Measurements from ENCODE around the gene ABCC8. TPM values are rescaled to one million over a fixed set of nuclear protein-coding genes. Genes with fewer than 3 reads are reported as not detected.

Gene ABCC8
- total RNA-seq, 1 experiment from 2014 or later, result 2.4 TPM

- Histone ChIP-seq H3K9me3 (ENCODE audit: control insufficient read depth, low read depth, low read length) (no peaks in the 10 kb centered on the region), H2BK120ac (ENCODE audit: low read depth, low read length, poor library complexity, severe bottlenecking) (no peak overlapping the region), H2AFZ (ENCODE audit: low read length) (no peak overlapping the region), H3K14ac (ENCODE audit: insufficient read depth, low read length) (no peak overlapping the region), H3K79me2 (ENCODE audit: insufficient read depth, low read length) (no peaks in the 10 kb centered on the region), H4K20me1 (ENCODE audit: control insufficient read depth, insufficient read depth, insufficient read length) (peaks cover 3% of the 10 kb centered on the region), H3K18ac (ENCODE audit: insufficient read length, low read depth, low read length) (no peak overlapping the region), H4K8ac (replicated peaks; ENCODE audit: insufficient read length, low read depth, low read length) (no peak overlapping the region), H2BK15ac (ENCODE audit: low read depth, low read length) (no peak overlapping the region), H3K56ac (ENCODE audit: insufficient read length, low read depth, low read length) (no peak overlapping the region), H3T11ph (ENCODE audit: low read length) (no peak overlapping the region), H3K27me3 (ENCODE audit: insufficient read depth, low read length) (no peaks in the 10 kb centered on the region), H2BK12ac (ENCODE audit: insufficient read length, low read depth, low read length) (no peak overlapping the region), H3K23me2 (ENCODE audit: insufficient read length, low read depth, low read length, poor library complexity, severe bottlenecking) (no peaks in the 10 kb centered on the region), H3K4me1 (ENCODE audit: insufficient read depth, low read length) (no peaks in the 10 kb centered on the region; the same call in 1 of the 2 replicates), H3K9ac (ENCODE audit: extremely low read depth, insufficient read length, low read length) (no peak overlapping the region), H2BK5ac (ENCODE audit: insufficient read length, low read length) (no peak overlapping the region), H3K4me2 (ENCODE audit: insufficient read depth, insufficient read length, low read length) (no peak overlapping the region), H4K5ac (ENCODE audit: insufficient read length, low read depth, low read length) (no peak overlapping the region), H3K4ac (ENCODE audit: low read depth, low read length) (no peak overlapping the region), H3K23ac (ENCODE audit: insufficient read length, low read depth, low read length) (no peak overlapping the region), H3K79me1 (ENCODE audit: insufficient read depth, low read depth, low read length, poor library complexity, severe bottlenecking) (no peaks in the 10 kb centered on the region), H3K27ac (ENCODE audit: insufficient read length, low read depth, low read length) (no peak overlapping the region), H4K91ac (ENCODE audit: insufficient read length, low read depth, low read length) (no peak overlapping the region), H2AK5ac (ENCODE audit: insufficient read length, low read length) (no peak overlapping the region), H2BK20ac (ENCODE audit: low read depth, low read length, poor library complexity, severe bottlenecking) (no peak overlapping the region)
- Mint-ChIP-seq H3K9me3 (0 out of 5 replicates have a peak, but pooled peaks cover 0 to 3% of the 10 kb centered on the region in 2 experiments), H3K36me3 (ENCODE audit: insufficient read depth in 1 of 3, low read depth in 3 of 3) (peaks cover 7 to 9% (median 8%) of the 10 kb centered on the region in 3 experiments; a peak in 6 of 7 replicates), H3K4me1 (peaks cover 9 to 17% of the 10 kb centered on the region in 2 experiments), H3K27me3 (ENCODE audit: low read depth) (peaks cover 17% of the 10 kb centered on the region), H3K4me3 (no peak overlapping the region), H3K27ac (no peak overlapping the region; a peak in 1 of 7 replicates)
- no peak for DNase-seq
- no CpG with 5 or more reads among the region's 5 CpGs for WGBS (ENCODE audit: extremely low coverage, insufficient read length, low lambda C conversion rate)
- TF ChIP-seq, protein P1, sequence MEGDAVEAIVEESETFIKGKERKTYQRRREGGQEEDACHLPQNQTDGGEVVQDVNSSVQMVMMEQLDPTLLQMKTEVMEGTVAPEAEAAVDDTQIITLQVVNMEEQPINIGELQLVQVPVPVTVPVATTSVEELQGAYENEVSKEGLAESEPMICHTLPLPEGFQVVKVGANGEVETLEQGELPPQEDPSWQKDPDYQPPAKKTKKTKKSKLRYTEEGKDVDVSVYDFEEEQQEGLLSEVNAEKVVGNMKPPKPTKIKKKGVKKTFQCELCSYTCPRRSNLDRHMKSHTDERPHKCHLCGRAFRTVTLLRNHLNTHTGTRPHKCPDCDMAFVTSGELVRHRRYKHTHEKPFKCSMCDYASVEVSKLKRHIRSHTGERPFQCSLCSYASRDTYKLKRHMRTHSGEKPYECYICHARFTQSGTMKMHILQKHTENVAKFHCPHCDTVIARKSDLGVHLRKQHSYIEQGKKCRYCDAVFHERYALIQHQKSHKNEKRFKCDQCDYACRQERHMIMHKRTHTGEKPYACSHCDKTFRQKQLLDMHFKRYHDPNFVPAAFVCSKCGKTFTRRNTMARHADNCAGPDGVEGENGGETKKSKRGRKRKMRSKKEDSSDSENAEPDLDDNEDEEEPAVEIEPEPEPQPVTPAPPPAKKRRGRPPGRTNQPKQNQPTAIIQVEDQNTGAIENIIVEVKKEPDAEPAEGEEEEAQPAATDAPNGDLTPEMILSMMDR (conservative IDR thresholded peaks at IDR 0.05), result no peak
These were observed 91.2 kb downstream of the ABCC8 start for GRCh38 chr11:17385492-17385891.

Data from H9 (cell line).